A549 (cell line): Measurements from ENCODE around the gene RNF34. TPM values are rescaled to one million over a fixed set of nuclear protein-coding genes. Genes with fewer than 3 reads are reported as not detected.

Experiments used
- ATAC-seq, 2 experiments: fragments of 200-7000 bp in 1 of 2; fragments of >200 bp in 1 of 2; cut with Nextera tagmentation in 1 of 2; cut with Tn5 transposase in 1 of 2; 3 replicates each; pipeline versions ENCODE4 v1.8.0 to v1.9.1; 2018 to 2020; ENCODE audit warnings: mild to moderate bottlenecking in 1 of 2, moderate library complexity in 1 of 2
- CTCF ChIA-PET: fragments of 300-600 bp; sonication (Branson Sonifier 250); formaldehyde crosslinking; extraction: SDS; loops from one replicate; lab custom pipeline; 2021; ENCODE audit warnings: antibody characterized with exemption, inconsistent platforms; lab: Yijun Ruan, JAX
- POLR2A ChIA-PET: fragments of 350-600 bp; formaldehyde crosslinking; extraction: SDS; loops from one replicate; lab custom pipeline; 2021; ENCODE audit warnings: antibody characterized with exemption, inconsistent platforms; lab: Yijun Ruan, JAX
- DNase-seq, 2 experiments: peaks; one replicate each; pipeline versions ENCODE4 v3.0.0 to v3.0.0-alpha.2; 2011 to 2016; ENCODE audit warnings: low read depth in 1 of 2, low spot score in 1 of 2
- FAIRE-seq: peaks from 2 replicates; lab custom pipeline; 2011; peaks lifted over from hg19 to GRCh38; lab: Jason Lieb, UNC
- H3K27ac ChIP-seq, 2 experiments: fragments of >200 bp; sonication (Bioruptor Twin); formaldehyde crosslinking; 3 replicates each; pipeline ENCODE4 v1.5.1; 2016 to 2017
- H3K4me1 ChIP-seq: fragments of >200 bp; sonication (Bioruptor Twin); formaldehyde crosslinking; 3 replicates; pipeline ENCODE4 v1.6.1; 2016
- H3K4me2 ChIP-seq: fragments of >200 bp; sonication (Bioruptor Twin); formaldehyde crosslinking; 3 replicates; pipeline ENCODE4 v1.6.1; 2016
- H3K4me3 ChIP-seq: fragments of >200 bp; sonication (Bioruptor Twin); formaldehyde crosslinking; 3 replicates; pipeline ENCODE4 v1.5.1; 2016
- H3K9me3 ChIP-seq: fragments of >200 bp; sonication (Bioruptor Twin); formaldehyde crosslinking; 3 replicates; pipeline ENCODE4 v1.6.1; 2016
- CHD4 ChIP-seq: fragments of 200-600 bp; sonication (generic); IDR thresholded peaks from 2 replicates; pipeline ENCODE4 v1.6.1; 2016; ENCODE audit warnings: antibody characterized with exemption, mild to moderate bottlenecking, borderline replicate concordance
- ELK1 ChIP-seq: fragments of 150-350 bp; IDR thresholded peaks from 2 replicates; pipeline ENCODE4 v1.6.1; 2014; ENCODE audit warnings: low read depth, mild to moderate bottlenecking, low read length
- ESRRA ChIP-seq: fragments of 150-350 bp; IDR thresholded peaks from 2 replicates; pipeline ENCODE4 v1.6.1; 2014; ENCODE audit warnings: mild to moderate bottlenecking, low read length, borderline replicate concordance
- FOSL2 ChIP-seq, 2 experiments: fragments of 450-650 bp in 1 of 2; fragments of >200 bp in 1 of 2; sonication (Bioruptor Twin) in 1 of 2; formaldehyde crosslinking; IDR thresholded peaks; 2 replicates each; pipeline versions ENCODE4 v1.5.0 to v1.6.1; 2016 to 2020; ENCODE audit warnings: mild to moderate bottlenecking in 1 of 2, moderate library complexity in 1 of 2
- FOXS1 ChIP-seq: fragments of 250-450 bp; sonication (Bioruptor Pico); IDR thresholded peaks from 2 replicates; pipeline ENCODE4 v1.5.0; 2020; ENCODE audit warnings: mild to moderate bottlenecking, moderate library complexity
- HDAC2 ChIP-seq: fragments of 200-600 bp; sonication (generic); IDR thresholded peaks from 2 replicates; pipeline ENCODE4 v1.6.1; 2016
- HEYL ChIP-seq: fragments of 250-450 bp; sonication (Bioruptor Pico); IDR thresholded peaks from 2 replicates; pipeline ENCODE4 v1.8.0; 2021; ENCODE audit warnings: mild to moderate bottlenecking, moderate library complexity
- HOXA7 ChIP-seq: fragments of 250-450 bp; sonication (Bioruptor Pico); IDR thresholded peaks from 2 replicates; pipeline ENCODE4 v1.5.0; 2020; ENCODE audit warnings: mild to moderate bottlenecking, moderate library complexity
- HOXB13 ChIP-seq: fragments of 250-450 bp; sonication (Bioruptor Pico); IDR thresholded peaks from 2 replicates; pipeline ENCODE4 v1.5.0; 2020; ENCODE audit warnings: low read depth, mild to moderate bottlenecking, moderate library complexity
- JUNB ChIP-seq: fragments of >200 bp; sonication (Bioruptor Twin); formaldehyde crosslinking; IDR thresholded peaks from 2 replicates; pipeline ENCODE4 v1.6.1; 2016
- KDM5A ChIP-seq: fragments of 200-600 bp; sonication (generic); IDR thresholded peaks from 2 replicates; pipeline ENCODE4 v1.6.1; 2016; ENCODE audit warnings: antibody characterized with exemption, mild to moderate bottlenecking
- MAFK ChIP-seq: fragments of 450-650 bp; IDR thresholded peaks from 2 replicates; pipeline ENCODE4 v1.6.1; 2014; ENCODE audit not compliant: partially characterized antibody
- NPAS2 ChIP-seq: fragments of 250-450 bp; sonication (Bioruptor Pico); IDR thresholded peaks from 2 replicates; pipeline ENCODE4 v1.8.0; 2022; ENCODE audit warnings: mild to moderate bottlenecking, moderate library complexity, borderline replicate concordance
- NR3C1 ChIP-seq: fragments of >200 bp; sonication (Bioruptor Twin); formaldehyde crosslinking; IDR thresholded peaks from 3 replicates; pipeline ENCODE4 v1.6.1; 2017
- PBX3 ChIP-seq: IDR thresholded peaks from 2 replicates; pipeline ENCODE4 v1.6.1; 2012
- PHF8 ChIP-seq: fragments of 200-600 bp; sonication (generic); IDR thresholded peaks from 2 replicates; pipeline ENCODE4 v1.6.1; 2016; ENCODE audit warnings: low read depth, mild to moderate bottlenecking, antibody characterized with exemption, moderate library complexity, borderline replicate concordance
- POLR2A ChIP-seq: IDR thresholded peaks from 2 replicates; pipeline ENCODE4 v1.6.1; 2012; ENCODE audit warnings: mild to moderate bottlenecking, low read length
- POLR2AphosphoS2 ChIP-seq: conservative IDR thresholded peaks from 2 replicates; pipeline ENCODE4 v1.6.1; 2012; ENCODE audit warnings: low read length, improper control_type of control experiment, inconsistent platforms
- RCOR1 ChIP-seq: fragments of 150-350 bp; IDR thresholded peaks from 2 replicates; pipeline ENCODE4 v1.6.1; 2014; ENCODE audit warnings: antibody characterized with exemption, low read length, low read depth
- RNF2 ChIP-seq: fragments of 200-600 bp; sonication (generic); IDR thresholded peaks from 2 replicates; pipeline ENCODE4 v1.6.1; 2016; ENCODE audit warnings: low read depth, mild to moderate bottlenecking, antibody characterized with exemption, moderate library complexity, borderline replicate concordance
- SREBF2 ChIP-seq: fragments of 450-650 bp; IDR thresholded peaks from 2 replicates; pipeline ENCODE4 v1.6.1; 2014; ENCODE audit warnings: mild to moderate bottlenecking, moderate library complexity
- ZC3H11A ChIP-seq: fragments of 450-650 bp; IDR thresholded peaks from 2 replicates; pipeline ENCODE4 v1.6.1; 2014; ENCODE audit warnings: antibody characterized with exemption, mild to moderate bottlenecking
- ZFP36 ChIP-seq: fragments of 450-650 bp; IDR thresholded peaks from 2 replicates; pipeline ENCODE4 v1.6.1; 2014; ENCODE audit warnings: borderline replicate concordance; ENCODE audit not compliant: partially characterized antibody
- ZNF302 ChIP-seq: fragments of 250-450 bp; sonication (Bioruptor Pico); IDR thresholded peaks from 2 replicates; pipeline ENCODE4 v1.9.0; 2021; ENCODE audit warnings: inconsistent platforms, mild to moderate bottlenecking, moderate library complexity
- WGBS: methylation state at CpG from one replicate; pipeline ENCODE4 v1.1.6; 2017; ENCODE audit errors: missing lambda C conversion rate; 5-methylcytosine and 5-hydroxymethylcytosine counted together
- polyA plus RNA-seq, 4 experiments: library from polyadenylated mRNA; depleted of rRNA in 3 of 4; stranded (reverse); fragments of >200 nt; fragmentation: RNase III in 1 of 4; extraction: RNeasy Plus Mini Kit Qiagen cat#74134 plus additional on column Dnase treatment in 1 of 4; gene quantifications; 2 replicates in 3 of 4; 3 replicates in 1 of 4; pipeline ENCODE4 v1.2.3, GENCODE V29; 2011 to 2017

The RNF34 gene
- polyA plus RNA-seq, 2 of the 4 experiments (the other 2 are of a cell fraction), result 44.5 to 59.4 TPM

- no peak overlapping the region for H3K4me3 ChIP-seq
- 93% methylated on average over 1 of the region's 1 CpG for WGBS
- H3K4me1 ChIP-seq, result peaks cover 14% of the 10 kb centered on the region
- DNase-seq, result no peak
- ATAC-seq, result no peak
- H3K9me3 ChIP-seq, result no peaks in the 10 kb centered on the region
- no peak overlapping the region for H3K27ac ChIP-seq
- TF ChIP-seq JUNB, result no peak
- TF ChIP-seq HOXB13 (CRISPR knock-in tag), result no peak
- no peak for TF ChIP-seq KDM5A
- no peak for TF ChIP-seq ESRRA
- TF ChIP-seq HOXA7 (CRISPR knock-in tag), result no peak
- no peak for TF ChIP-seq FOXS1
- TF ChIP-seq RNF2, result no peak
- no peak for TF ChIP-seq SREBF2
- TF ChIP-seq ZC3H11A, result no peak
- TF ChIP-seq MAFK, result no peak
- no peak for TF ChIP-seq CHD4
- TF ChIP-seq NPAS2 (CRISPR knock-in tag), result no peak
- no peak for TF ChIP-seq ELK1
- no peak for TF ChIP-seq POLR2A
- no peak for TF ChIP-seq POLR2AphosphoS2
- FAIRE-seq, result no peak
- ChIA-PET POLR2A (no interaction called here), CTCF (interaction anchor here (1.3 to 2.0 kb wide), 2 partner anchors 20 to 69 kb away, joined by 4 read pairs; no protein-coding TSS in a partner anchor)
- no peak overlapping the region for H3K4me2 ChIP-seq
Observed at GRCh38 chr12:121404734-121405133, 4.8 kb downstream of the RNF34 start.

- Histone ChIP-seq H3K4me3 (no peak overlapping the region), H3K27ac (no peak overlapping the region), H3K4me2 (no peak overlapping the region), H3K4me1 (peaks cover 14% of the 10 kb centered on the region), H3K9me3 (no peaks in the 10 kb centered on the region)
- DNase-seq (no peak), FAIRE-seq (no peak), ATAC-seq (no peak)
- ChIA-PET CTCF (interaction anchor here (1.3 to 2.0 kb wide), 2 partner anchors 20 to 70 kb away, joined by 4 read pairs; no protein-coding TSS in a partner anchor), POLR2A (interaction anchor here (0.7 kb wide), 1 partner anchor 8 kb away, joined by 4 read pairs; no protein-coding TSS in a partner anchor)
- WGBS, result 95% methylated on average over 2 of the region's 2 CpGs
- TF ChIP-seq PHF8, result no peak
- no peak for TF ChIP-seq FOXS1
- TF ChIP-seq, all 56 proteins: peak for 0
Observed at GRCh38 chr12:121405211-121405610, 5.3 kb downstream of the RNF34 start.

GRCh38 chr12:121413917-121414316, 14.0 kb downstream of the RNF34 start:
- no peak for DNase-seq
- no peak overlapping the region for H3K4me2 ChIP-seq
- no peak for TF ChIP-seq FOSL2 (IDR thresholded peaks at IDR 0.05)
- TF ChIP-seq FOSL2 (CRISPR knock-in tag; IDR thresholded peaks at IDR 0.05), result no peak
- TF ChIP-seq HEYL, result no peak
- no peak for TF ChIP-seq HDAC2
- TF ChIP-seq ZNF302 (CRISPR knock-in tag), result no peak
- TF ChIP-seq PBX3, result no peak
- TF ChIP-seq ESRRA, result no peak
- TF ChIP-seq RCOR1, result no peak
- no peak for TF ChIP-seq NR3C1
- TF ChIP-seq ZFP36, result no peak
- TF ChIP-seq, all 56 proteins: peak for 0
- no peaks in the 10 kb centered on the region for H3K4me1 ChIP-seq
- no peak overlapping the region for H3K4me3 ChIP-seq
- ATAC-seq (no peak), FAIRE-seq (no peak)
- ChIA-PET POLR2A (interaction anchor here (2.0 kb wide), 1 partner anchor 13 kb away, joined by 5 read pairs; the partner anchor contains the start of gene RNF34), CTCF (interaction anchor here (1.6 to 3.1 kb wide), 2 partner anchors 9 to 29 kb away, joined by 4 to 12 read pairs; no protein-coding TSS in a partner anchor)
- 85% methylated on average over 1 of the region's 1 CpG for WGBS
- no peaks in the 10 kb centered on the region for H3K9me3 ChIP-seq
- no peak overlapping the region for H3K27ac ChIP-seq
